Choroid plexus epithelial cell (primary cell): ENCODE results near the gene ZC3H7B.

ENCODE experiments used
- DNase-seq: peaks from one replicate; pipeline ENCODE4 v3.0.0-alpha.2; 2010; ENCODE audit warnings: low read depth
- H3K4me3 ChIP-seq: 2 replicates; pipeline ENCODE4 v1.5.1; 2011; ENCODE audit warnings: low read depth, mild to moderate bottlenecking, control low read depth, low read length, moderate library complexity
- CTCF ChIP-seq: conservative IDR thresholded peaks from 2 replicates; pipeline ENCODE4 v1.5.1; 2011; ENCODE audit warnings: low read depth, mild to moderate bottlenecking, control low read depth, inconsistent platforms, low read length, moderate library complexity

Gene ZC3H7B

GRCh38 chr22:41273128-41273527 lies 28.2 kb upstream of the ZC3H7B start:
- no peak overlapping the region for H3K4me3 ChIP-seq
- TF ChIP-seq CTCF, result no peak
- DNase-seq, result no peak

- no peak overlapping the region for H3K4me3 ChIP-seq
- TF ChIP-seq CTCF, result no peak
- no peak for DNase-seq
Observed at GRCh38 chr22:41274856-41275255, 26.5 kb upstream of the ZC3H7B start.

- no peak for DNase-seq
- no peak overlapping the region for H3K4me3 ChIP-seq
- TF ChIP-seq CTCF, result no peak
Observed at GRCh38 chr22:41280065-41280464, 21.3 kb upstream of the ZC3H7B start.

- no peak overlapping the region for H3K4me3 ChIP-seq
- no peak for DNase-seq
- no peak for TF ChIP-seq CTCF
Observed at GRCh38 chr22:41280854-41281253, 20.5 kb upstream of the ZC3H7B start.

- DNase-seq, result no peak
- TF ChIP-seq CTCF, result no peak
- H3K4me3 ChIP-seq, result no peak overlapping the region
Observed at GRCh38 chr22:41284465-41284864, 16.9 kb upstream of the ZC3H7B start.

- peak; percentile 89 for DNase-seq
- peak overlapping the region; percentile 90 for H3K4me3 ChIP-seq
- TF ChIP-seq CTCF, result no peak
Observed at GRCh38 chr22:41285441-41285819, 15.9 kb upstream of the ZC3H7B start.

GRCh38 chr22:41285820-41286638 lies 15.3 kb upstream of the ZC3H7B start, which contains the start of gene RANGAP1:
Gene RANGAP1 (minus strand): TSS chr22:41286187. CDS start chr22:41281044, 5,143 bp downstream.
- peak; percentile 99 for DNase-seq
- peak within 1 kb of the TSS; percentile 90 for H3K4me3 ChIP-seq
- TF ChIP-seq CTCF, result peak; percentile 33
